ENCODE data around the gene BSDC1.

Gene BSDC1

DNA sequence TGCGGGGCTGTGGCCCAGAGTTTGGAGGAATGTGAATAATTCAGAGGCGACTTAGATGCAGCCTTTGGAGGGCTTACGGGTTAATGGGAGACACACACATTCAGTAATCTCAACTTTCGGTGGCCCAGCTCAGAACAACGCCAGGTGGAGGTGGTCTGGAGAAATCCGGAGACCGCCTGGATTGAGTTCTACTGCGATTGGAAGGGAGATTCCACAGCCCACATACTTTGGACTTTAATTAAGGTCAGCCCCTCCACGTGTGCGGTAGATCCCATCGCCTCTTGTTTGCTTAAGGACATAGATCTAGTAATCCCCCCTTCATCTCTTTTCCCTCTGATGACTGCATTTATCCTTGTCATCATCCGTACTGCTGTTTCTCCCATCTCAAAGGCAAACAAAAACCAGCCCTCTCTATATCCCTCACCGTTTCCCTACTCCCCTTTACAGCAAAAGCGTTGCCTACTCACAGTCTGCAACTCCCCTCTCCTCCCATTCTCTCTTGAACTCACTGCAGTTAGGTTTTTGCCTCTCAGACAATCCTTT is 720 bp upstream of the BSDC1 start:
- Histone ChIP-seq H3K36me3 (ENCODE audit: control insufficient read depth in 4 of 4, insufficient read depth in 4 of 4, low read length in 3 of 4) (peaks cover under 1 to 16% (median 12%) of the 10 kb centered on the region in 4 experiments), H3K4me3 (ENCODE audit: control insufficient read depth in 1 of 7, extremely low read depth in 1 of 7, insufficient read depth in 4 of 7, low read depth in 2 of 7, low read length in 6 of 7) (peak overlapping the region; percentile 57 to 91 (median 84)), H3K4me1 (ENCODE audit: control extremely low read depth in 1 of 4, control insufficient read depth in 4 of 4, insufficient read depth in 4 of 4, low read length in 3 of 4) (peaks cover 14 to 29% (median 26%) of the 10 kb centered on the region in 4 experiments), H3K27me3 (replicated peaks in 2 of 5; ENCODE audit: control insufficient read depth in 4 of 5, insufficient read depth in 5 of 5, low read length in 4 of 5) (no peaks in the 10 kb centered on the region), H3K27ac (ENCODE audit: insufficient read depth in 1 of 2, low read depth in 1 of 2, low read length in 2 of 2, poor library complexity in 1 of 2, severe bottlenecking in 2 of 2) (peak overlapping the region; percentile 80 to 98), H3K9me3 (ENCODE audit: control extremely low read depth in 1 of 5, control insufficient read depth in 4 of 5, insufficient read depth in 2 of 5, low read depth in 1 of 5, low read length in 4 of 5) (no peaks in the 10 kb centered on the region)
- no peak for DNase-seq
- 0% methylated on average over 12 of the region's 14 CpGs for WGBS (ENCODE audit: insufficient coverage)
- CTCF ChIA-PET, result interaction anchor here (1.4 to 1.9 kb wide), 2 partner anchors 10 to 18 kb away, joined by 3 to 9 read pairs; no protein-coding TSS in a partner anchor
- POLR2A ChIA-PET, result interaction anchor here (0.6 to 1.8 kb wide), 3 partner anchors 18 to 139 kb away, joined by 4 to 8 read pairs (median 4); partner anchors contain the start of gene MARCKSL1

GRCh38 chr1:32393832-32394140 is 455 bp downstream of the BSDC1 start:
- H3K9me3 ChIP-seq (ENCODE audit: control extremely low read depth in 1 of 5, control insufficient read depth in 4 of 5, insufficient read depth in 2 of 5, low read depth in 1 of 5, low read length in 4 of 5), result no peaks in the 10 kb centered on the region
- H3K4me1 ChIP-seq (ENCODE audit: control extremely low read depth in 1 of 4, control insufficient read depth in 4 of 4, insufficient read depth in 4 of 4, low read length in 3 of 4), result peaks cover 14 to 29% (median 26%) of the 10 kb centered on the region in 4 experiments
- 4% methylated on average over 11 of the region's 15 CpGs for WGBS (ENCODE audit: insufficient coverage)
- ChIA-PET POLR2A (interaction anchor here (0.5 to 1.8 kb wide), 6 partner anchors 17 to 720 kb away, joined by 3 to 8 read pairs (median 3); partner anchors contain the start of gene MARCKSL1), CTCF (interaction anchor here (1.0 to 1.9 kb wide), 5 partner anchors 9 to 21 kb away, joined by 3 to 9 read pairs (median 4); no protein-coding TSS in a partner anchor)
- H3K27ac ChIP-seq (ENCODE audit: insufficient read depth in 1 of 2, low read depth in 1 of 2, low read length in 2 of 2, poor library complexity in 1 of 2, severe bottlenecking in 2 of 2), result peak overlapping the region; percentile 91 to 98
- peak overlapping the region; percentile 57 to 91 (median 84) for H3K4me3 ChIP-seq (ENCODE audit: control insufficient read depth in 1 of 7, extremely low read depth in 1 of 7, insufficient read depth in 4 of 7, low read depth in 2 of 7, low read length in 6 of 7)
- no peaks in the 10 kb centered on the region for H3K27me3 ChIP-seq (replicated peaks in 2 of 5; ENCODE audit: control insufficient read depth in 4 of 5, insufficient read depth in 5 of 5, low read length in 4 of 5)
- DNase-seq, result peak in 1 of 3 donors; percentile 49
- peaks cover 2 to 24% (median 16%) of the 10 kb centered on the region in 4 experiments for H3K36me3 ChIP-seq (ENCODE audit: control insufficient read depth in 4 of 4, insufficient read depth in 4 of 4, low read length in 3 of 4)

DNA sequence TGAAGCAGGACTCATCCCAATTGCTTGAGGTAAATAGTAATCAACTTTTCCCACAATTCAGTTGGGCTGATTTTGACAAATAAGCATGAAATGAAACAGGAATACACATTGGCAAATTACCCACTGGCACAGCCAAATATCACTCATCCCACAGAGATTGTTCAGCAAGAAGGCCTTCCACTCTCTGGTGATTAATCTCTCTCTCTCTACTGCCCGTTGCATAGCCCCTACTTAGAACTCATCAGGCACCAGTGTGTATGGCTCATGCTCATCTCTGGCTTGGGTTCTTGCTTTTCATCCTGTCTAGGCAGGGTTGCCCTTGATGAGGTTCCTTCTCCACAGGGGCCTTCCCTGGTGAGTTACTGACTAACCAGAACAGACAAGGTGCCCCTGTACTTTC is 1.1 kb downstream of the BSDC1 start:
- no peaks in the 10 kb centered on the region for H3K27me3 ChIP-seq (replicated peaks in 2 of 5; ENCODE audit: control insufficient read depth in 4 of 5, insufficient read depth in 5 of 5, low read length in 4 of 5)
- CTCF ChIA-PET, result interaction anchor here (1.2 to 1.9 kb wide), 4 partner anchors 8 to 21 kb away, joined by 3 to 9 read pairs (median 4); no protein-coding TSS in a partner anchor
- H3K9me3 ChIP-seq (ENCODE audit: control extremely low read depth in 1 of 5, control insufficient read depth in 4 of 5, insufficient read depth in 2 of 5, low read depth in 1 of 5, low read length in 4 of 5), result no peaks in the 10 kb centered on the region
- peak overlapping the region in 1 of 2 experiments; percentile 98 for H3K27ac ChIP-seq (ENCODE audit: insufficient read depth in 1 of 2, low read depth in 1 of 2, low read length in 2 of 2, poor library complexity in 1 of 2, severe bottlenecking in 2 of 2)
- peak overlapping the region in 6 of 7 experiments; percentile 80 to 91 (median 86) for H3K4me3 ChIP-seq (ENCODE audit: control insufficient read depth in 1 of 7, extremely low read depth in 1 of 7, insufficient read depth in 4 of 7, low read depth in 2 of 7, low read length in 6 of 7)
- WGBS (ENCODE audit: insufficient coverage), result 88% methylated on average over 1 of the region's 1 CpG
- POLR2A ChIA-PET, result interaction anchor here (1.8 kb wide), 1 partner anchor 57 kb away, joined by 8 read pairs; the partner anchor contains the start of gene MARCKSL1
- H3K36me3 ChIP-seq (ENCODE audit: control insufficient read depth in 4 of 4, insufficient read depth in 4 of 4, low read length in 3 of 4), result peaks cover 5 to 29% (median 18%) of the 10 kb centered on the region in 4 experiments
- H3K4me1 ChIP-seq (ENCODE audit: control extremely low read depth in 1 of 4, control insufficient read depth in 4 of 4, insufficient read depth in 4 of 4, low read length in 3 of 4), result peaks cover 14 to 29% (median 26%) of the 10 kb centered on the region in 4 experiments
- DNase-seq, result no peak

GRCh38 chr1:32392325-32392724 is 1.9 kb downstream of the BSDC1 start:
- peak overlapping the region in 1 of 2 experiments; percentile 98 for H3K27ac ChIP-seq (ENCODE audit: insufficient read depth in 1 of 2, low read depth in 1 of 2, low read length in 2 of 2, poor library complexity in 1 of 2, severe bottlenecking in 2 of 2)
- H3K4me1 ChIP-seq (ENCODE audit: control extremely low read depth in 1 of 4, control insufficient read depth in 4 of 4, insufficient read depth in 4 of 4, low read length in 3 of 4), result peaks cover 14 to 29% (median 26%) of the 10 kb centered on the region in 4 experiments
- CTCF ChIA-PET, result interaction anchor here (1.0 to 1.4 kb wide), 2 partner anchors 20 to 67 kb away, joined by 3 to 4 read pairs; no protein-coding TSS in a partner anchor
- no peaks in the 10 kb centered on the region for H3K9me3 ChIP-seq (ENCODE audit: control extremely low read depth in 1 of 5, control insufficient read depth in 4 of 5, insufficient read depth in 2 of 5, low read depth in 1 of 5, low read length in 4 of 5)
- peak overlapping the region in 2 of 7 experiments; percentile 25 to 35 for H3K4me3 ChIP-seq (ENCODE audit: control insufficient read depth in 1 of 7, extremely low read depth in 1 of 7, insufficient read depth in 4 of 7, low read depth in 2 of 7, low read length in 6 of 7)
- peak in 1 of 3 donors; percentile 35 for DNase-seq
- no peaks in the 10 kb centered on the region for H3K27me3 ChIP-seq (replicated peaks in 2 of 5; ENCODE audit: control insufficient read depth in 4 of 5, insufficient read depth in 5 of 5, low read length in 4 of 5)
- WGBS (ENCODE audit: insufficient coverage), result 20% methylated on average over 1 of the region's 3 CpGs
- POLR2A ChIA-PET, result interaction anchor here (0.7 kb wide), 1 partner anchor 10 kb away, joined by 3 read pairs; no protein-coding TSS in a partner anchor
- peaks cover 8 to 33% (median 21%) of the 10 kb centered on the region in 4 experiments for H3K36me3 ChIP-seq (ENCODE audit: control insufficient read depth in 4 of 4, insufficient read depth in 4 of 4, low read length in 3 of 4)

- no peak overlapping the region for H3K4me3 ChIP-seq (ENCODE audit: control insufficient read depth in 1 of 7, extremely low read depth in 1 of 7, insufficient read depth in 4 of 7, low read depth in 2 of 7, low read length in 6 of 7)
- peaks cover 8 to 42% (median 27%) of the 10 kb centered on the region in 4 experiments for H3K36me3 ChIP-seq (ENCODE audit: control insufficient read depth in 4 of 4, insufficient read depth in 4 of 4, low read length in 3 of 4)
- DNase-seq, result peak; percentile 57 to 83 (median 71)
- H3K4me1 ChIP-seq (ENCODE audit: control extremely low read depth in 1 of 4, control insufficient read depth in 4 of 4, insufficient read depth in 4 of 4, low read length in 3 of 4), result peaks cover 14 to 29% (median 26%) of the 10 kb centered on the region in 4 experiments
- CTCF ChIA-PET, result interaction anchor here (1.0 to 1.4 kb wide), 2 partner anchors 8 to 66 kb away, joined by 3 to 4 read pairs; no protein-coding TSS in a partner anchor
- POLR2A ChIA-PET, result interaction anchor here (0.7 kb wide), 1 partner anchor 8 kb away, joined by 3 read pairs; no protein-coding TSS in a partner anchor
- WGBS (ENCODE audit: insufficient coverage), result 66% methylated on average over 5 of the region's 8 CpGs
- no peaks in the 10 kb centered on the region for H3K9me3 ChIP-seq (ENCODE audit: control extremely low read depth in 1 of 5, control insufficient read depth in 4 of 5, insufficient read depth in 2 of 5, low read depth in 1 of 5, low read length in 4 of 5)
- H3K27ac ChIP-seq (ENCODE audit: insufficient read depth in 1 of 2, low read depth in 1 of 2, low read length in 2 of 2, poor library complexity in 1 of 2, severe bottlenecking in 2 of 2), result peak overlapping the region in 1 of 2 experiments; percentile 98
- H3K27me3 ChIP-seq (replicated peaks in 2 of 5; ENCODE audit: control insufficient read depth in 4 of 5, insufficient read depth in 5 of 5, low read length in 4 of 5), result no peaks in the 10 kb centered on the region
These were observed 3.1 kb downstream of the BSDC1 start for GRCh38 chr1:32390904-32391870.

- H3K27ac ChIP-seq (ENCODE audit: insufficient read depth in 1 of 2, low read depth in 1 of 2, low read length in 2 of 2, poor library complexity in 1 of 2, severe bottlenecking in 2 of 2), result no peak overlapping the region
- CTCF ChIA-PET, result interaction anchor here (1.4 to 1.7 kb wide), 2 partner anchors 11 to 14 kb away, joined by 3 to 5 read pairs; no protein-coding TSS in a partner anchor
- POLR2A ChIA-PET, result no interaction called here
- peaks cover 17 to 65% (median 38%) of the 10 kb centered on the region in 4 experiments for H3K36me3 ChIP-seq (ENCODE audit: control insufficient read depth in 4 of 4, insufficient read depth in 4 of 4, low read length in 3 of 4)
- no peak for DNase-seq
- 97% methylated on average over 3 of the region's 6 CpGs for WGBS (ENCODE audit: insufficient coverage)
- H3K4me3 ChIP-seq (ENCODE audit: control insufficient read depth in 1 of 7, extremely low read depth in 1 of 7, insufficient read depth in 4 of 7, low read depth in 2 of 7, low read length in 6 of 7), result no peak overlapping the region
- H3K9me3 ChIP-seq (ENCODE audit: control extremely low read depth in 1 of 5, control insufficient read depth in 4 of 5, insufficient read depth in 2 of 5, low read depth in 1 of 5, low read length in 4 of 5), result no peaks in the 10 kb centered on the region
- H3K27me3 ChIP-seq (replicated peaks in 2 of 5; ENCODE audit: control insufficient read depth in 4 of 5, insufficient read depth in 5 of 5, low read length in 4 of 5), result no peaks in the 10 kb centered on the region
- peaks cover 13 to 21% (median 17%) of the 10 kb centered on the region in 4 experiments for H3K4me1 ChIP-seq (ENCODE audit: control extremely low read depth in 1 of 4, control insufficient read depth in 4 of 4, insufficient read depth in 4 of 4, low read length in 3 of 4)
These were observed 5.6 kb downstream of the BSDC1 start for GRCh38 chr1:32388641-32389040.

Measured in common myeloid progenitor, CD34-positive (primary cell).